ENCODE measurements around the gene CTIF. TPM values are rescaled to one million over a fixed set of nuclear protein-coding genes. Genes with fewer than 3 reads are reported as not detected.

The CTIF gene
- total RNA-seq, 4 donors from 2014 or later, result 29.0 to 61.5 (median 37.7) TPM

DNA sequence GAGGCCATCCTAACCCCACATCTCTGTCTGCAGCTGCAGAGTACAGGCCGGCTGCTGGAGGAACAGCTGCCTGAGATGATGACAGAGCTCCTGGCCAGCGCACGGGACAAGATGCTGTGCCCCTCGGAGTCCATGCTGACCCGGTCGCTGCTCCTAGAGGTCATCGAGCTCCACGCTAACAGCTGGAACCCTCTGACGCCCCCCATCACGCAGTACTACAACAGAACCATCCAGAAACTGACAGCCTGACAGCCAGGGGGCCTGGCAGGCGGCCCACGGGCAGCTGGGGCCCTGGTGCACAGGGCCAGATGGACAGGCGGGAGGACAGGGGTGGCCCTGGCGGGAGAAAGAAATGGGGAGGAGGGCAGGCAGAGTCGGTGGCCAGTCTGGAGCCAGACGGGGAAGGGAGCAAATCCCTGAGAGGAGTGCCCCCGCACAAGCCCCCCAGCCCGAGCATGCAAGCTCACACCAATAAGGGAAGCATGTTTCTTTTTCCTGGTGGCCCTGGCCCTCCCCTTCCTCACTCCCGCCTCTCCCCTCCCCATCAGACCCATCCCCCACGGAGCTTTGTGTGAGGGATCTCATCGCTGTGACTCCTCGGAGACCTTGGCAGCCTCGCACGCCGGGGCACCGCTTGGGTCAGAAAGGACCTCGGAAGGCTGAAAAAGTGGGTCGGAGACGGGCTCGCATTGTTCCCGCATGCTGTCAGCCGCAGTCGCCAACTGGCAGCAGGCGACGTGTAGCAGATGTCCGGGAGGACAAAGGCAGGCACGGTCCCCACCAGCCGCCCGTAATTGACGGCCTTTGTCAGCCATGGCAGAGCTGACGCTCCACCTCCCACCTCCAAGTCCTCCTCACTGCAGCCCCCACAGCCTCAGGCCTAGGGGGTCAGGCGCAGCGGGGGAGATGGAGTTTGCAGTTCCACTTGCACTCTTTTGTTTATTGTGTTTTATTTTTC lies 320.8 kb downstream of the CTIF start:
- 83% methylated on average over 37 of the region's 43 CpGs for WGBS
- no peak overlapping the region for H3K27ac ChIP-seq
- H3K4me3 ChIP-seq, result no peak overlapping the region
- no peaks in the 10 kb centered on the region for H3K4me1 ChIP-seq
- peaks cover 5% of the 10 kb centered on the region for H3K36me3 ChIP-seq
- no peak for TF ChIP-seq POLR2AphosphoS5 (IDR thresholded peaks at IDR 0.05)
- no peak for TF ChIP-seq EP300 (IDR thresholded peaks at IDR 0.05)
- TF ChIP-seq POLR2A (IDR thresholded peaks at IDR 0.05), result no peak
- TF ChIP-seq, protein P1, sequence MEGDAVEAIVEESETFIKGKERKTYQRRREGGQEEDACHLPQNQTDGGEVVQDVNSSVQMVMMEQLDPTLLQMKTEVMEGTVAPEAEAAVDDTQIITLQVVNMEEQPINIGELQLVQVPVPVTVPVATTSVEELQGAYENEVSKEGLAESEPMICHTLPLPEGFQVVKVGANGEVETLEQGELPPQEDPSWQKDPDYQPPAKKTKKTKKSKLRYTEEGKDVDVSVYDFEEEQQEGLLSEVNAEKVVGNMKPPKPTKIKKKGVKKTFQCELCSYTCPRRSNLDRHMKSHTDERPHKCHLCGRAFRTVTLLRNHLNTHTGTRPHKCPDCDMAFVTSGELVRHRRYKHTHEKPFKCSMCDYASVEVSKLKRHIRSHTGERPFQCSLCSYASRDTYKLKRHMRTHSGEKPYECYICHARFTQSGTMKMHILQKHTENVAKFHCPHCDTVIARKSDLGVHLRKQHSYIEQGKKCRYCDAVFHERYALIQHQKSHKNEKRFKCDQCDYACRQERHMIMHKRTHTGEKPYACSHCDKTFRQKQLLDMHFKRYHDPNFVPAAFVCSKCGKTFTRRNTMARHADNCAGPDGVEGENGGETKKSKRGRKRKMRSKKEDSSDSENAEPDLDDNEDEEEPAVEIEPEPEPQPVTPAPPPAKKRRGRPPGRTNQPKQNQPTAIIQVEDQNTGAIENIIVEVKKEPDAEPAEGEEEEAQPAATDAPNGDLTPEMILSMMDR (IDR thresholded peaks at IDR 0.05), result no peak
- DNase-seq (ENCODE audit: low spot score in 2 of 2), result no peak
- no peaks in the 10 kb centered on the region for H3K27me3 ChIP-seq
- no peaks in the 10 kb centered on the region for H3K9me3 ChIP-seq

DNA sequence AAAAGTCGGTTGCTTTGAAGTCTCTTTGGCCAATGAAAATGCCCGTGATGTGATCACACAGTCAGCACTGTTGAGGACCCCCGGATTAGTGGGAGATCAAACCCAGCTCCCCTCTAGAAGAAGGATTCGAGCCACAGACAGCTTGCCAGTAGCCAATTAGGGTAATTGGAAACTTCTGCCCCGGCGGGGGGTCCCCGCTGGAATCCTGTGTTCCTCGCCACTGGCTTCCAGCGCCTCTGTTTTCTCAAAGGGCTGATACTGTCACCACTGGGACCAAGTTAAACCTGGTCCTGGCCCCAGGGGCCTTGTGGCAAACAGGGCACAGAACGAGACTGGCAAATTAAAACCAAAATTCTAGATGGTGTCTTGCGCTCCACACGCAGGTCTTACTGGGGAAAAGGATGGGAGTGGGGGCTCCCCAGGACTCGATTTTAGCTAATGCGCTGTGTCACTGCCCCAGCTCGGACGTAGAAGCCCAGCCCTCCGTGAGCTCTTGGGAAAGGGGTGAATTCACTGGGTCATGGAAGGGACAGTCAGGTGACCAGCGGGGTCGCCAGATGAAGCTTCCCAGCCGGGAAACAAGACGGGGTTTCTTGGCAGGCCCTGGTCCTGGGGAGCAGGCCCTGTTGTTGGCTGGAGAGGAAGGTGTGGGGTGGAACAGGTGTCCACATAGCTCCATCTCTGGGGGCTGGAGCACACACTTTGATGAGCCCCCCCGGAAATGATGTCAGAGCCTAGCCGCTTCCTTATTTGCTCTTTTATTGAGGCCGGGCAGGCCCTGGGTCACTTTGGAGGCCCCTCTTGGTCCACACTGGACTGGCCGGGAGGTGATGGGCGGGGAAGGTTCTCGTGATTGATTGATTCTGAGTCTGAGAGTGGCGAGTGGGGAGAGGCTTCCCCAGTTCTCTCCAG lies 321.7 kb downstream of the CTIF start:
- WGBS, result 90% methylated on average over 23 of the region's 28 CpGs

DNA sequence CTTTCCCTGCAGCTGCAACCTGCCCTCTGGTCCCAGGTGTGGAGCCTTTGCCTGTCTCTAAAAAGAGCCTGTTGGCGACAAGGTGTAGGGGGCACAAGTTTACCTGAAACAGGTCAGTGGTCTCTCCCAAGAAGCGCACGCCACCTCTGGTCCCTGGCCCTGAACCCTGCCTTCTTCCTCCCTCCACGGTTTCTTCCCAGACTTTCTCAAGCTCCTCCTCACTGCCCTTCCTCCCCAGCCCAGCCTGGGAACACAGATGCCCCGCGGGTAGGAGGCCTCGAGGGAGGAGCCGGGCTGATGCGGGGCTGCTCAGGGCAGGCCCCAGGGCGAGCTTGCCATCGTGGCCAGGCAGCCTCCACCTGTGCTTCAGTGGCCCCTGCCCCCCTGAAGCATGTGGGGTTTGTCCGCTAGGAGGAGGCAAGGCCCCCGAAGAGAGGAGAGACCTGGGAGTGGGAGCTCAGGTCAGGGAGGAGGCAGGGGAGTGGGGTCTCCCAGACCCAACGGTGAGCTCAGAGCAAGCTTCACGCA lies 322.4 kb downstream of the CTIF start:
- no peak overlapping the region for H3K4me3 ChIP-seq
- H3K27ac ChIP-seq, result no peak overlapping the region
- WGBS, result 83% methylated on average over 15 of the region's 15 CpGs
- no peak for TF ChIP-seq EP300 (IDR thresholded peaks at IDR 0.05)
- TF ChIP-seq, protein P1 (IDR thresholded peaks at IDR 0.05), result no peak
- no peak for TF ChIP-seq POLR2AphosphoS5 (IDR thresholded peaks at IDR 0.05)
- no peak for TF ChIP-seq POLR2A (IDR thresholded peaks at IDR 0.05)
- no peaks in the 10 kb centered on the region for H3K27me3 ChIP-seq
- peaks cover 5% of the 10 kb centered on the region for H3K36me3 ChIP-seq
- no peaks in the 10 kb centered on the region for H3K9me3 ChIP-seq
- no peaks in the 10 kb centered on the region for H3K4me1 ChIP-seq
- DNase-seq (ENCODE audit: low spot score in 2 of 2), result no peak

More for the DNA sequence above, 321.7 kb downstream of the CTIF start:
- Histone ChIP-seq H3K27ac (no peak overlapping the region), H3K36me3 (peaks cover 5% of the 10 kb centered on the region), H3K27me3 (no peaks in the 10 kb centered on the region), H3K4me3 (no peak overlapping the region), H3K4me1 (no peaks in the 10 kb centered on the region), H3K9me3 (no peaks in the 10 kb centered on the region)
- DNase-seq (ENCODE audit: low spot score in 2 of 2), result no peak
- TF ChIP-seq, protein P1 (IDR thresholded peaks at IDR 0.05), result no peak
- TF ChIP-seq POLR2AphosphoS5 (IDR thresholded peaks at IDR 0.05) (no peak), EP300 (IDR thresholded peaks at IDR 0.05) (no peak), POLR2A (IDR thresholded peaks at IDR 0.05) (no peak)

DNA sequence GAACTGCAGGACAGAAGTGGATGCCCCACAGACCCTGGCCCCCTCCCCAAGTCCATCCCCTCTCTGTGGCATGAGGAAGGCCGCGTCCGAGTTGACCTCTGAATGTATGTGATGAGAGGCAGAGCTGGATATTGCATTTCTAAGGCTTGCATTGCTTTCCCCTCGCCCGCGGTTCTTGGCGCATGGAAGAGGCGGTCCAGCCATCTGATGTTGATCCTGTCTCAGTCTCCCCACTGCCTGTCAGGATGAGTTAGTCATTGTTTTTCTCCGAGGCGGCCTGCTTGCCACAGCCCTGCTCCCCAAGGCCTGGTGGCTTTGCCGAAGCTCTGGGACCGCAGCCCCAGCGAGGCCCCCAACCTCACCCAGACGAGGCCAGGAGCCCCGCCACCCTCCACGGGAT lies 323.3 kb downstream of the CTIF start:
- Histone ChIP-seq H3K4me1 (no peaks in the 10 kb centered on the region), H3K4me3 (no peak overlapping the region), H3K9me3 (no peaks in the 10 kb centered on the region), H3K36me3 (peaks cover 5% of the 10 kb centered on the region), H3K27ac (no peak overlapping the region), H3K27me3 (no peaks in the 10 kb centered on the region)
- DNase-seq (ENCODE audit: low spot score in 2 of 2), result no peak
- 95% methylated on average over 16 of the region's 16 CpGs for WGBS
- TF ChIP-seq EP300 (IDR thresholded peaks at IDR 0.05) (no peak), POLR2AphosphoS5 (IDR thresholded peaks at IDR 0.05) (no peak), POLR2A (IDR thresholded peaks at IDR 0.05) (no peak)
- TF ChIP-seq, protein P1 (IDR thresholded peaks at IDR 0.05), result no peak
